Astrocyte of the hippocampus (primary cell): ENCODE measurements around the gene CD46.
"Not testable (repeated sequence)": the region's sequence is repeated elsewhere in the genome, so short reads cannot be mapped to it uniquely, and the experiment has no call there.

Experiments
- DNase-seq: peaks from one replicate; pipeline ENCODE4 v3.0.0; 2011; ENCODE audit warnings: low read depth, low spot score

The CD46 gene

DNA sequence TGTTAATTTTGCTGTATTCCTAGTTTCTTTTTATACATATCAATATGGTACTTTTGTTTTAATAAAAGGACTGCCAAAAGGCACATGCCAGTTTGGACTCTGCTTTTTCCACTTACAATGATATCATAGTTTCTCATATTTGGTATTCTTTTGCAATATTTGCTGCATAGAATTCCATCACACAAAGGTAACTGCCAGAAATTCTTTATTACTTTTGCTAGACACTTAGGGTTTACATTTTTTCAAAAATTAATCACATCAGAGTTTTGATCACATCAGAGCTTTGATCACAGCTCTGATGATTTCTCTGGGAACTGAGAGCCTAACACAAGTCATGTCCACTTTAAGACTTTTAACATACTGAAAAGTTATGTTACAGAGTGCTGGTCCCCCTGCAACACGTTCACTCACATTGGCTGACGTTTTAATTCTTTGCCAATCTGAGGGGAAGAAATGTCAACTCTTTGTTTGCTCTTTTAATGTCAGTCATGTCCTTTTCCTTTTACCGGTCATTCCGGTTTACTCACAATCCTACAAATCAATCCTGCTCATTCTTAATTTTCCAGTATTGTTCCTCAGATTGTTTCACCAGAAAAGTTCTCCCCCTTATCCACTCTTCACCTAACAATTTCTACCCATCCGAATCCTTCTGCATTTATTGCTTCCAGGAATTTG lies 1.1 kb upstream of the CD46 start:
- DNase-seq = no peak

DNA sequence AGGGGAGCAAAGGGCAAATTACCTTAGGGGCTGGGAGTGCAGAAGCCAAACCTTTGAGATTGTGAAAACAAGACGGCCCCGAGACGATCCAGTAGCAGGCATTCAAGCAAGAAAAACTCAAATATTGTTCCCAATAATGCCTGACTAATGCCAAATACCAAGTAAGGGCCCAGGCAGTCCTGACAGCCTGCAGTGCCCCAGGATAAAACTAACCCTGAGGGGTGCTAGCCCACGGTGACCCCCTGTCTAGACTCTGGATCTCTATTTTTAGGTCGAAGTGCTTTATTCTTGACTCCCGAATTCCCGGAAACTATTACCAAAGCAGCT lies 428 bp upstream of the CD46 start:
- DNase-seq = not testable (repeated sequence)

DNA sequence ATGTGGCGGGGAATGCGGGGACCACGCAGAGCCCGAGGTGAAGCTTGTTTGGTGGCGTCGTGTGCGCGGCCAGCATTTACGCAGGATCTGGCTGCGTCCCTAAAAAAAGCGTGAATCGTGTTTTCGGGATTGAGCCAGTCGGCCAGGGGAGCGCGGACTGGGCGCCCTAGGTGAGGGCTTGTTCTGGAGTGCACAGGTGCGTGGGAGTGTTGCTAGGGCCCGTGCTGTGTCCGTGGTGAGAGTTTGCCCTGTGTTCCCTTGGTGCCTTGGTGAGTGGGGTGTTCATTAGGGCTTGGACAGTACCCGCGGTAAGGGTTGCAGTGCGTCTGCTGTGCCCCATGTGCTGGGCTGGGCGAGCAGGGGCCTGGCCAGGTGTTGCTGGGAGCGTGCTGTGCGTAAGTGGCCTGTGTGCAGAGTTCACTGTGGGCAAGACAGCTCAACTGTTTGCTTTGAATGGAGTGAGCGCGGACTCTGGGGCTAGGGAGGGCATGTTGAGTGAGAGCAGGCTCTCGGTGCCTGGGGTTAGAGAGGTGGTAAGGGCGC lies 673 bp downstream of the CD46 start:
- DNase-seq = peak; percentile 31

DNA sequence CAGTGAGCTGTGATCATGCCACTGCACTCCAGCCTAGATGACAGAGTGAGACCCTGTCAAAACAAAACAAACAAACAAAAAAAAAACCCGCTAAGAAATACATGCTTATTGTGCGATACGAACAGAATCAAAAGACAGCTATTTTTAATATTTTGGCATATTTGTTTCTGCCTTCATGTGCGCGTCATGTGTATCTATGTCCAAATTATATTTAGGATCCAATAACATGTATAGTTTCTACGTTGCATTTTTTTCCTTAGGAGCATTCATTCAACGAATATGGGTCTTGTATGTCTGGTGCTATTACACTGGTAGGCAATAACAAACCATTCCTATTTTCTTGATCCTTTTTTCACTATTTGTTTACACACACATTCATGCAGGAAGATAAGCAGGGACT lies 1.8 kb downstream of the CD46 start:
- no peak for DNase-seq

DNA sequence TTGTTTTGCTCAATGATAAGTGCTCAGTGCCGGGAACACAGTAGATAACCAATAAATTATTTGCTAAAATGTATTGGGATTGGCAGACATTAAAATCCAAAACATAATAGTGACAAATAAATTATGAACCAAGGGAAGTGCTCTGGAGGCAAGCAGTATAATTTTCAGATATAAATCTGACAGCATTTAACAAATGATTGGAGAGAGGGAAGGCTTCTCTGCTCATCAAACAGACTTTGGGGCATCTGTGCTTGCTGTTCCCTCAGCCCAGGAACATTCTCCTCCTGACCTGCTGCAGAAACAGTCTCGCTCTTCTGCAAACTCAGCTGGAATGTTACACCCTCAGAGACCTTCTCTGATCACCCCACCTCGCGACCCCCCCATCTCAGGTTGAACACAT lies 2.2 kb downstream of the CD46 start:
- DNase-seq = no peak

DNA sequence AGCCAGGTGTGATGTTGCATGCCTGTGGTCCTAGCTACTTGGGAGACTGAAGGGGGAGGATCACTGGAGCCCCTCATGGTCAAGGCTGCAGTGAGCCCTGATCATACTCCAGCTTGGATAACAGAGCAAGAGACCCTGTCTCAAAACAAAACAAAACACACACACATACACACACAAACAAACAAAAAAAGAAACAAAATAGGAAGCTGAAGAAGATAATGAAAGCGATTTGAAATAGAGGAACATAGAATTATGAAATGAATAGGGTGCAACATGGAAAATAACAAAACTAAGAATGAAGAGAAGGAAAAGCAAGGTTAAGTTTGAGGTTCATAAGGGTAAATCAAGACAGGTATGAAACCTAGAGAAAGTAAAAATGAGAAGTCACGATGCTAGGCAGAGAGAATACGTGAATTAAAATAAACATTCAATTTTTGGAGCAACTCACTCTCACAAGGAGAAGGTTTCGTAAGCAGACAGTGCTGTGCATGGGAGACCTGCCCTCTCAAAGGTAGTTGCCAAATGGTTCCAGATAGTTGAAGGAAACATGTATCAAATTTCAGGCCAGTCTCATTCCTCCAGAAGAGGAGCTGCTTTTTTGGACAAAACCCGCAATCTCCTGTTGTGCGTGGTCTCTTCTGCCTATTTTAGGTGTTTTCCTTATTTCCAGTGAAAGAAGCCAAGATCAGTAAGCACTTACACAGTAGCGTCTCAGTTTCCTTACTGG lies 3.3 kb downstream of the CD46 start:
- no peak for DNase-seq

DNA sequence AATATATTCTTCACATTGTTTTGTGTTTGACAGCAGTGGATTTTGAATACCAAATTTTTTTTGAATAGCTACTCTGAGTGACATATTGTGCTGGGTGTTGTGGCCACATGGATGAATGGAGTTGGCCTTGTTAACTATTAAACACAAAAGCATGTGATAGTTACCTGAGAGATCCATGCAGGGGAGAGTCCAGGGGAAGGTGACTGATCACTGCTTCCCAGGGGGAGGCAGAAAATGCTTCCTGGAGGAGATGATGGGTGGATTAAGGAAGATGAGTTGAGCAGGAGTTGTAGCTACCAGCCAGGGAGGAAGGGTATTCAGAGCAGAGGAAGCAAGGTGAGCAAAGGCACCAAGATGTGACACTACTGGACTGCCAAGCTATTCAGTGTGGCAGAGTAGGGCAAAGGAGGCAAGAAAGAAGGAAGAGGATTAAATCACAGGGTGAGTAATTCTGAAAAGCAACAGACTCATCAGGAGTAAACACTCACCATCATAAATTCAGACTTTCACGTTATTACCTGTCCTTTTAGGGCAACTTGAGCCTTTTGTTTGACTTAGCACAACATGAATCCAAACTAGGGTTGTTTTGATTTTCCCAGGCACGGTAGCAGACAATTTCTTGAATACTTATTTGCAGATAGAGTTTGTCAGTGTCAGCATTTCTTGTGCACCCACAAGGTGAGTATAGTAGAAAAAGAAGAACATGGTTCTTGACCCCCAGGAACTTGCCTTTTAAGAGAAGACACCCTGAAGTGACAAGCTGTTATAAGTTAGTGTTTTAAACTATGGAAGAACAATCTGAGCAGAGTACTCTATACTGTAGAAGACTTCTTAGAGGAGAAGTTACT lies 4.2 kb downstream of the CD46 start:
- DNase-seq = no peak

DNA sequence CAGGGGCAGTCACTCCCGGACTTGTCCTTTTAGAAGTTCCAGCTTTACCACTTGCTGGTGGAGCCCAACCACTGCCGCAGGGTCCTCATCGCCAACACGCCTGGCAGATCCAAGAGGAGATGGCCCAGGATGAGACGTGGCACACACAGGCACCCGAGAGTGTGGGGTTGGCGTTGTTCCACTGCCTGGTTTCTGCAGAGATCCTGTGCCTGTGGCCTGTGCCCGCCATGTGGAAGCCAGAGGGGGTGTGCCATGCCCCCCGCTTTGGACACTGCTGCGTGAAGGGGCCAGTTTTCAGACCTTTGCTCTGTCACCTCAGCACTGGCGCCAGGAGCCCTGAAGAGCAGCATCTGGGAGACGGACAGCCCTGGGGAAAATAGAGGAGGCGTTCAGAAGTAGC lies 10.8 kb downstream of the CD46 start:
- DNase-seq = no peak

DNA sequence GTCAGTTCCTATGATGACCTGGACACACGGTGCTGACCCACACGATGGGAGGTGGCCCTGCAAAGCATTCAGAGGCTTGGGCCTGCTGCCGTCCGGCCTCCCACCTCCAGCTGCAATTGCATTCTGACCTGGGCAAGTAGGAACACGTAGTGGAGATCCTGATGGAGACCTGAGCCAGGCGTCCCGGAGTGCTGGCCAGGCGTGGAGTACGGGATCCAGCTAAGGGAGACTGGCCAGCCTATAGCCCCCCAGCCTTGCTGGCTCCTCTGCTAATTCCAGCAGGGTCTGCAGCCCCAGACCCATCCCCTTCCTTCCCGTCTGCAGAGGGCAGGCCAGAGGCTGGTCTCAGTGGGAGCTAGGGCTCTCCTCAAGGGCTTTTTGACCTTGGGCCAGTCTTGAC lies 11.2 kb downstream of the CD46 start:
- DNase-seq = no peak

DNA sequence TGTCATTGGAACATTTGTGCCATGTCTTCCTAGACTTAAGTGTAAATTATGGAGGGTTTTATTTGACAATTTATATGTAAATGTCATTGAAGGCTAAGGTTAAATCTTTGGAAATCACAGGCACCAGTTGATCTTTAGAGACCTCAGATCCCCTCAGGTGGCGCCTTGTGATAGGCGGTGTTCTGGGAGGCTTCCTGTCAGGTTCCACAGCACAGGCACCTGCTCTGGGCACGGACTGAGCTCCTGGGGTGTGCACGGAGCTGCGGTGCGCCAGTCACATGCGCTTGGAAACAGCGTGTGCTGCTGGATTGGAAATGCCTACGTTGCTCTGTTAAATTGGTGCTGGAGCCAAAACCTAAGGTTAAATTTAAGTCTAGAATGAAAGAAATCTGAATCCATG lies 12.1 kb downstream of the CD46 start:
- no peak for DNase-seq

DNA sequence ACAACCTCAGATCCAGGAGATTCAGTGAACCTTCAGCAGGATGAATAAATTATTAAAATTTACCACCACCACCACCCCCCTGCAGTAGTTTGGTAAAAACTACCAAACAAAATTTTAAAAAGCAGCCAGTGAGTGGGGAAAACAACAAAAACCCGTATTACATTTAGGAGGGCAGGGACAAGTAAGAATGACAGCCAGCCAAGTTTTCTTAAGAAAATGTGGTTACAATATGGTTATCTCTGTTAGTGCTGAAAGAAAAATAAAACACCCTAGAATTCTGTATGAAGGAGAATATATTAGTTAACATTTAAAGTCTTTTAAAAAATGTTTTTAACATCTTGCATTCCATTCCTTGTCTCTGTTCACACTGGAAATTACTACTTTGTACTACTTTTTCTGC lies 14.7 kb downstream of the CD46 start:
- DNase-seq = no peak

DNA sequence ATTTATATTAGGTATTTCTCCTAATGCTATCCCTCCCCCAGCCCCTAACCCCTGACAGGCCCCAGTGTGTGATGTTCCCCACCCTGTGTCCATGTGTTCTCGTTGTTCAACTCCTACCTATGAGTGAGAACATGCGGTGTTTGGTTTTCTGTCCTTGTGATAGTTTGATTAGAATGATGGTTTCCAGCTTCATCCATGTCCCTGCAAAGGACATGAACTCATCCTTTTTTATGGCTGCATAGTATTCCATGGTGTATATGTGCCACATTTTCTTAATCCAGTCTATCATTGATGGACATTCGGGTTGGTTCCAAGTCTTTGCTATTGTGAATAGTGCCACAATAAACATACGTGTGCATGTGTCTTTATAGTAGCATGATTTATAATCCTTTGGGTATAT lies 18.7 kb downstream of the CD46 start:
- not testable (repeated sequence) for DNase-seq

DNA sequence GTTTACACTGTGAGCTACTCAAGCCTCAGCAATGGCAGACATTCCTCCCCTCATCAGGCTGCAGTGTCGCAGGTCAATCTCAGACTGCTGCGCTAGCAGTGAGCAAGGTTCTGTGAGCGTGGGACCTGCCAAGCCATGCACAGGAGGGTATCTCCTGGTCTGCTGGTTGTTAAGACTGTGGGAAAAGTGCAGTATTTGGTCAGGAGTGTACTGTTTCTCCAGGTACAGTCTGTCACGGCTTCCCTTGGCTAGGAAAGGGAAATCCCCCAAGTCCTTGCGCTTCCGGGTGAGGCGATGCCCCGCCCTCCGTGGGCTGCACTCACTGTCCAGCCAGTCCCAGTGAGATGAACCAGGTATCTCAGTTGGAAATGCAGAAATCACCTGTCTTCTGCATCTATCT lies 24.2 kb downstream of the CD46 start:
- DNase-seq = not testable (repeated sequence)

DNA sequence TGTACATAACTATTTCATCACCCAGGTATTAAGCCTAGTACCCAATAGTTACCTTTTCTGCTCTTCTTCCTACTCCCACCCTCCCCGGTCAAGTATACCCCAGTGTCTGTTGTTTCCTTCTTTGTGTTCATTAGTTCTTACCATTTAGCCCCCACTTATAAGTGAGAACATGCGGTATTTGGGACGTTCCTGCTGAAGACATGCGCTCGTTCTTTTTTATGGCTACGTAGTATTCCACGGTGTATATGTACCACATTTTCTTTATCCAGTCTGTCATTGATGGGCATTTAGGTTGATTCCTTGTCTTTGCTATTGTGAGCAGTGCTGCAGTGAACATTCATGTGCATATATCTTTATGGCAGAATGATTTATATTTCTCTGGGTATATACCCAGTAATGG lies 25.6 kb downstream of the CD46 start:
- DNase-seq = not testable (repeated sequence)

DNA sequence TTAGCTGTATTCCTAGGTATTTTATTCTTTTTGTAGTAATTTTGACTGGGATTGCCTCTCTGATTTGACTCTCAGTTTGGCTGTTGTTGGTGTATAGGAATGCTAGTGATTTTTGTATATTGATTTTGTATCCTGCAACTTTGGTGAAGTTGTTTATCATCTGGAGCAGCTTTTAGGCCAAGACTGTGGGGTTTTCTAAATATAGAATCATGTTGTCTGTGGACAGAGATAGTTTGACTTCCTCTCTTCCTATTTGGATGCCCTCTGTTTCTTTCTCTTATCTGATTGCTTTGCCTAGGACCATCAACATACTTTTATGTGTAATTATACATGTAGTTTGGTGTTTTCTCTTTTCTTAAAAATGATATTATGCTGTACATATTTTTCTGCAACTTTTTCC lies 27.2 kb downstream of the CD46 start:
- no peak for DNase-seq

DNA sequence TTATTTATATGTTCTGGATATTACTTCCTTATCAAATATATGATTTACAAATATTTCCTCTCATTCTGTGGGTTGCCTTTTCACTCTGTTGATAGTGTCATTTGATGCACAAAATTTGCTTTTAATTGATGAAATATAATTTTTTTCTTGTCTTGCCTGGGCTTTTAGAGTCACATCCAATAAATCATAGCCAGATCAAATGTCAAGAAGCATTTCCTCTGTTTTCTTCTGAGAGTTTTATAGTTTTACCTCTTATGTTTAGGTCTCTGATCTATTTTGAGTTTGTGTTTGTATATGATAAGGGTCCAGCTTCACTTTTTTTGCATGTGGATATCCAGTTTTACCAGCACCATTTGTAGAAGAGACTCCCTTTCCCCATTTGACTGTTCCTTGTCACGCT lies 29.5 kb downstream of the CD46 start:
- DNase-seq = no peak

DNA sequence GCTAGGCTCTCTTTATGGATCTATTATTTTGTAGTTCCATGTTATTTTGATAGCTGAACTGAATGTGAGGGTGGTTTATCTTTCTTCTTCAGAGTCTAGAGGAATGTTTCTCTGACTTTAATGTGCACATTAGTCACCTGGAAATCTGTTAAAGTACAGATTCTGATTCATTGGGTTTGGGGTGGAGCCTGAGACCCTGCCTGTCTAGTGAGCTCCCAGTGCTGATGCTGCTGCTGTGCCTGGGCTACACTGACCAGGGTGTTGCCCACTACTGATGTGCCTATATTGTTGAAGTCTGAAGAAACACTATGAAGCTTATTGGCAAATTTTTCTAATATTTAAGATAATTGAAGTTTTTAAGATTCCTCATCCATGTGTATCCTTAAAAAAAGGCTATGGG lies 35.9 kb downstream of the CD46 start:
- DNase-seq = peak; percentile 27

DNA sequence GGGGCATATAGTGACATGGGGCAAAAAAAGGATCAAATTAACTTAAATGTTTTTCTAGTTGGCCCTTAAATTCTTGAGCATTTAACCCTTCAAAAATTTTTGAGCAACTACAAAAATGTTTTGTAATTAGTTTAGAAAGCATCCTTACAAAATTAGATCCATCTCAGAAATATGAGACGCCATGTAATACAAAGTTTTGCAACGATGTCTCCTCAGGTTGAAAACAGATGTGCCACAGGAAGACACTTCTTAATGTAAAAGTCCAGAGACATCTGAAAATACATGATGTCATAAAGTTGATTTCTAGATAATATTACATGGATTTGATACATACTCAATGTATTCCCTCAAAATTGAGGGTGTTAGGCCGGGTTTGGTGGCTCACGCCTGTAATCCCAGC lies 37.5 kb downstream of the CD46 start:
- no peak for DNase-seq

DNA sequence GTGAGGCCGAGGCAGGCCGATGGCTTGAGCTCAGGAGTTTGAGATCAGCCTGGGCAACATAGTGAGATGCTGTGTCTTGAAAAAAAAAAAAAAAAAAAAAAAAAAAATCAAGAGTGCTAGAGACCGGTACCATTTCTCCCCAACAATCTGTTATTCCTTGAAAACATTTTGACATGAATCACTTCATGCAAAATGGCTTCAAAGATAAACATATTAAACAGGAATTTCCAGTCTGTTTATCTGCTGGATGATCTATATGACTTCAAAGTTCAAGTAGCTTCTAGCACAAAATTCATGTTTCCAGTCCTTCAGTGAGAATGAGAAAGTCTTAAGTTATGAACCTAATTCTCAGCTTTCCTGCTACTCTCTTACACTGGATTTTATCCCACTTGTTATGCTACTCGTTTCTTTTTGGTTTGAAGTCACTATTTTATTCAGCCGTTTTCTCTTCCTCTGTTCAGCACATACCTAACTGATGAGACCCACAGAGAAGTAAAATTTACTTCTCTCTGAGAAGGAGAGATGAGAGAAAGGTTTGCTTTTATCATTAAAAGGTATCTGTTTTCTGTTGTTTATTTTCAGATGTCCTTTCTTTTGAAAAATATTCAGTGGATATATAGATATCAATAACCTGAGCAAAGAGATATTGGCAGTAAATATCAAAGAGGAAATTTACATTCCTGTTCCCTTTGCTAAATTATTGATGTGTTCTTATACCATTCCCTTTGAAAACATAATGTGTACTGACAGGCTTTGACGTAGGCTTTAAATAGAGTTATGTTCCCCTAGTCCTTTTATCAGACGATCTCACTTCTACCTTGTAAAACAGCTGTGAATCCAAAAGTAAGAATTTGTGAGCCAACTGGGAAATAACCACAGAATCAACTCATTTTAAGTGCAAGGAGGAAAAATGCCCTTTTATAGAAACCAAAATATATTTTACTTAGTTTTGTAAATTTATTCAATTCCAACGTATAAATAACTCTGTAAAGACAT lies 38.2 kb downstream of the CD46 start:
- DNase-seq = no peak

DNA sequence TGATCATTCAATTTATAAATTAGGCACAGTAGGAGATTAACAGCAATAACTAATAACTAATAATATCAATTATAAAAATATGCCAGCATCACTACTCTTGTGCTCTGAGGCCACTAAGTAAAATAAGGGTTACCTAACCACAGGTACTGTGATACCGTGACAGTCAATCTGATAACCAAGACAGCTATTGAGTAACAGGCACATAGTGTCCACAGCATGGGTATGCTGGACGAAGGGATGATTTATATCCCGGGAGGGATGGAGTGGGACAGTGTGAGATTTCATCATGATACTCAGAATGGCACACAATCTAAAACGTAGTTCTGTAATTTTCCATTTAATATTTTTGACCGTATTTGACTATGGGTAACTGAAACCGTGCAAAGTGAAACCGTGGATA lies 39.4 kb downstream of the CD46 start:
- DNase-seq = no peak

DNA sequence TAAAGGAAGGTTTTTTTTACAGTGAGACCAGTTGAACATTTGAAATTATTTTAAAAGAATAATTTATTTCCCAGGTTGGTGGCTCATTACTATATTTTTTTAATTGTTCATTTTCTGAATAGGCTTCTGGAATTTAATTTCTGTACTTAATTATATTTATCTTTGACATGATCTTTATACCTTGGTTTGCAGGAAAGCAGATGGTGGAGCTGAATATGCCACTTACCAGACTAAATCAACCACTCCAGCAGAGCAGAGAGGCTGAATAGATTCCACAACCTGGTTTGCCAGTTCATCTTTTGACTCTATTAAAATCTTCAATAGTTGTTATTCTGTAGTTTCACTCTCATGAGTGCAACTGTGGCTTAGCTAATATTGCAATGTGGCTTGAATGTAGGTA lies 41.5 kb downstream of the CD46 start:
- DNase-seq = no peak
